ENCODE results near the gene ZNF483. TPM values are rescaled to one million over a fixed set of nuclear protein-coding genes. Genes with fewer than 3 reads are reported as not detected.
A peak's percentile ranks its signal among the peaks of the same experiment; 100 is the strongest.

The ZNF483 gene
- total and polyA plus RNA-seq, 9 of the 15 experiments (the other 6 are each of a cell fraction or from before 2014, with no cell fraction given): 0.04 to 1.0 (median 0.38) TPM

- TF ChIP-seq, protein P1, sequence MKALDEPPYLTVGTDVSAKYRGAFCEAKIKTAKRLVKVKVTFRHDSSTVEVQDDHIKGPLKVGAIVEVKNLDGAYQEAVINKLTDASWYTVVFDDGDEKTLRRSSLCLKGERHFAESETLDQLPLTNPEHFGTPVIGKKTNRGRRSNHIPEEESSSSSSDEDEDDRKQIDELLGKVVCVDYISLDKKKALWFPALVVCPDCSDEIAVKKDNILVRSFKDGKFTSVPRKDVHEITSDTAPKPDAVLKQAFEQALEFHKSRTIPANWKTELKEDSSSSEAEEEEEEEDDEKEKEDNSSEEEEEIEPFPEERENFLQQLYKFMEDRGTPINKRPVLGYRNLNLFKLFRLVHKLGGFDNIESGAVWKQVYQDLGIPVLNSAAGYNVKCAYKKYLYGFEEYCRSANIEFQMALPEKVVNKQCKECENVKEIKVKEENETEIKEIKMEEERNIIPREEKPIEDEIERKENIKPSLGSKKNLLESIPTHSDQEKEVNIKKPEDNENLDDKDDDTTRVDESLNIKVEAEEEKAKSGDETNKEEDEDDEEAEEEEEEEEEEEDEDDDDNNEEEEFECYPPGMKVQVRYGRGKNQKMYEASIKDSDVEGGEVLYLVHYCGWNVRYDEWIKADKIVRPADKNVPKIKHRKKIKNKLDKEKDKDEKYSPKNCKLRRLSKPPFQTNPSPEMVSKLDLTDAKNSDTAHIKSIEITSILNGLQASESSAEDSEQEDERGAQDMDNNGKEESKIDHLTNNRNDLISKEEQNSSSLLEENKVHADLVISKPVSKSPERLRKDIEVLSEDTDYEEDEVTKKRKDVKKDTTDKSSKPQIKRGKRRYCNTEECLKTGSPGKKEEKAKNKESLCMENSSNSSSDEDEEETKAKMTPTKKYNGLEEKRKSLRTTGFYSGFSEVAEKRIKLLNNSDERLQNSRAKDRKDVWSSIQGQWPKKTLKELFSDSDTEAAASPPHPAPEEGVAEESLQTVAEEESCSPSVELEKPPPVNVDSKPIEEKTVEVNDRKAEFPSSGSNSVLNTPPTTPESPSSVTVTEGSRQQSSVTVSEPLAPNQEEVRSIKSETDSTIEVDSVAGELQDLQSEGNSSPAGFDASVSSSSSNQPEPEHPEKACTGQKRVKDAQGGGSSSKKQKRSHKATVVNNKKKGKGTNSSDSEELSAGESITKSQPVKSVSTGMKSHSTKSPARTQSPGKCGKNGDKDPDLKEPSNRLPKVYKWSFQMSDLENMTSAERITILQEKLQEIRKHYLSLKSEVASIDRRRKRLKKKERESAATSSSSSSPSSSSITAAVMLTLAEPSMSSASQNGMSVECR (CRISPR knock-in tag; IDR thresholded peaks at IDR 0.05): no peak
- TF ChIP-seq HOXB6 (CRISPR knock-in tag; IDR thresholded peaks at IDR 0.05; ENCODE audit: borderline replicate concordance): no peak
- TF ChIP-seq PURB (CRISPR knock-in tag; IDR thresholded peaks at IDR 0.05; ENCODE audit: low read depth): no peak
- no peak for TF ChIP-seq ZNF318 (IDR thresholded peaks at IDR 0.05; ENCODE audit: borderline replicate concordance in 1 of 2, low read depth in 1 of 2)
- no peak for TF ChIP-seq ZNF197 (CRISPR knock-in tag; IDR thresholded peaks at IDR 0.05; ENCODE audit: low read depth)
- TF ChIP-seq PHF21A (IDR thresholded peaks at IDR 0.05; ENCODE audit: borderline replicate concordance, low read depth): peak; percentile 88; the same call in 1 of the 2 replicates
- TF ChIP-seq RAD51 (IDR thresholded peaks at IDR 0.05; ENCODE audit: borderline replicate concordance, low read depth): no peak
- TF ChIP-seq ZFP1 (CRISPR knock-in tag; IDR thresholded peaks at IDR 0.05): no peak
- TF ChIP-seq, protein P2, sequence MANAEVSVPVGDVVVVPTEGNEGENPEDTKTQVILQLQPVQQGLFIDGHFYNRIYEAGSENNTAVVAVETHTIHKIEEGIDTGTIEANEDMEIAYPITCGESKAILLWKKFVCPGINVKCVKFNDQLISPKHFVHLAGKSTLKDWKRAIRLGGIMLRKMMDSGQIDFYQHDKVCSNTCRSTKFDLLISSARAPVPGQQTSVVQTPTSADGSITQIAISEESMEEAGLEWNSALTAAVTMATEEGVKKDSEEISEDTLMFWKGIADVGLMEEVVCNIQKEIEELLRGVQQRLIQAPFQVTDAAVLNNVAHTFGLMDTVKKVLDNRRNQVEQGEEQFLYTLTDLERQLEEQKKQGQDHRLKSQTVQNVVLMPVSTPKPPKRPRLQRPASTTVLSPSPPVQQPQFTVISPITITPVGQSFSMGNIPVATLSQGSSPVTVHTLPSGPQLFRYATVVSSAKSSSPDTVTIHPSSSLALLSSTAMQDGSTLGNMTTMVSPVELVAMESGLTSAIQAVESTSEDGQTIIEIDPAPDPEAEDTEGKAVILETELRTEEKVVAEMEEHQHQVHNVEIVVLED (CRISPR knock-in tag; IDR thresholded peaks at IDR 0.05): no peak
- no peak for TF ChIP-seq CSDE1 (IDR thresholded peaks at IDR 0.05)
Measured at GRCh38 chr9:111601237-111602018, 76.4 kb downstream of the ZNF483 start (continued).

Data from K562 (cell line).